ENCODE results near the gene ENTPD8. TPM values are rescaled to one million over a fixed set of nuclear protein-coding genes. Genes with fewer than 3 reads are reported as not detected.
A peak's percentile ranks its signal among the peaks of the same experiment; 100 is the strongest.

ENTPD8 gene
- total RNA-seq, 1 experiment from 2014 or later, result 0.77 TPM

- no peak overlapping the region for H3K56ac ChIP-seq (ENCODE audit: insufficient read length, low read depth, low read length)
- Mint-ChIP-seq H3K4me1 (peaks cover 5 to 15% of the 10 kb centered on the region in 2 experiments; a peak in 3 of 4 replicates), H3K4me3 (peak overlapping the region; percentile 60 to 72), H3K27ac (peak overlapping the region in 2 of 3 experiments; percentile 81 to 82; a peak in 2 of 7 replicates), H3K27me3 (ENCODE audit: low read depth) (peaks cover 2% of the 10 kb centered on the region), H3K9me3 (no peaks in the 10 kb centered on the region), H3K36me3 (ENCODE audit: insufficient read depth in 1 of 3, low read depth in 3 of 3) (peaks cover 0 to 27% (median 15%) of the 10 kb centered on the region in 3 experiments; a peak in 5 of 7 replicates)
- H3K9me3 ChIP-seq (ENCODE audit: control insufficient read depth, low read depth, low read length), result no peaks in the 10 kb centered on the region
- H2AFZ ChIP-seq (ENCODE audit: low read length), result no peak overlapping the region
- H2AK5ac ChIP-seq (ENCODE audit: insufficient read length, low read length), result no peak overlapping the region
- H3K27me3 ChIP-seq (ENCODE audit: insufficient read depth, low read length), result no peaks in the 10 kb centered on the region
- no peak overlapping the region for H2BK15ac ChIP-seq (ENCODE audit: low read depth, low read length)
- peaks cover 6% of the 10 kb centered on the region for H4K20me1 ChIP-seq (ENCODE audit: control insufficient read depth, insufficient read depth, insufficient read length)
- no peak overlapping the region for H4K8ac ChIP-seq (replicated peaks; ENCODE audit: insufficient read length, low read depth, low read length)
- peak overlapping the region; percentile 79 for H3K14ac ChIP-seq (ENCODE audit: insufficient read depth, low read length)
- no peak overlapping the region for H3K4ac ChIP-seq (ENCODE audit: low read depth, low read length)
- no CpG with 5 or more reads among the region's 30 CpGs for WGBS (ENCODE audit: extremely low coverage, insufficient read length, low lambda C conversion rate)
- no peak overlapping the region for H2BK20ac ChIP-seq (ENCODE audit: low read depth, low read length, poor library complexity, severe bottlenecking)
- H4K5ac ChIP-seq (ENCODE audit: insufficient read length, low read depth, low read length), result no peak overlapping the region
- H3K4me1 ChIP-seq (ENCODE audit: insufficient read depth, low read length), result no peaks in the 10 kb centered on the region
- H3K79me2 ChIP-seq (ENCODE audit: insufficient read depth, low read length), result no peaks in the 10 kb centered on the region
- H2BK5ac ChIP-seq (ENCODE audit: insufficient read length, low read length), result no peak overlapping the region
- H2BK12ac ChIP-seq (ENCODE audit: insufficient read length, low read depth, low read length), result no peak overlapping the region
- DNase-seq, result peak; percentile 84
- no peak overlapping the region for H4K91ac ChIP-seq (ENCODE audit: insufficient read length, low read depth, low read length)
- H3K23ac ChIP-seq (ENCODE audit: insufficient read length, low read depth, low read length), result no peak overlapping the region
- H3T11ph ChIP-seq (ENCODE audit: low read length), result no peak overlapping the region
- peak overlapping the region; percentile 45 for H3K4me2 ChIP-seq (ENCODE audit: insufficient read depth, insufficient read length, low read length)
- TF ChIP-seq CTCF (conservative IDR thresholded peaks at IDR 0.05), result no peak
- H3K27ac ChIP-seq (ENCODE audit: insufficient read length, low read depth, low read length), result no peak overlapping the region
- H3K9ac ChIP-seq (ENCODE audit: extremely low read depth, insufficient read length, low read length), result no peak overlapping the region
- H3K23me2 ChIP-seq (ENCODE audit: insufficient read length, low read depth, low read length, poor library complexity, severe bottlenecking), result peaks cover 4% of the 10 kb centered on the region
- H2BK120ac ChIP-seq (ENCODE audit: low read depth, low read length, poor library complexity, severe bottlenecking), result no peak overlapping the region
- no peaks in the 10 kb centered on the region for H3K79me1 ChIP-seq (ENCODE audit: insufficient read depth, low read depth, low read length, poor library complexity, severe bottlenecking)
- H3K18ac ChIP-seq (ENCODE audit: insufficient read length, low read depth, low read length), result peak overlapping the region; percentile 81
Observed at GRCh38 chr9:137454597-137455358, 13.6 kb upstream of the ENTPD8 start.

Data from H9 (cell line).